NCI-H1048 (cell line): ENCODE measurements around the gene C2CD2L.
A peak's percentile ranks its signal among the peaks of the same experiment; 100 is the strongest.
"Not testable (repeated sequence)": the region's sequence is repeated elsewhere in the genome, so short reads cannot be mapped to it uniquely, and the experiment has no call there.

Experiments used
- DNase-seq: peaks from one replicate; lab custom pipeline; 2025; lab: John Stamatoyannopoulos, UW

The C2CD2L gene

GRCh38 chr11:119093942-119094815 is 13.0 kb upstream of the C2CD2L start:
- DNase-seq = no peak

- no peak for DNase-seq
These were observed 12.4 kb upstream of the C2CD2L start for GRCh38 chr11:119094816-119095065.

GRCh38 chr11:119095066-119095880 is 11.9 kb upstream of the C2CD2L start:
- peak; percentile 97 for DNase-seq

- no peak for DNase-seq
These were observed 7.4 kb upstream of the C2CD2L start for GRCh38 chr11:119099711-119100110.

- DNase-seq = no peak
These were observed 6.7 kb upstream of the C2CD2L start for GRCh38 chr11:119100246-119100970.

- DNase-seq = no peak
These were observed 6.0 kb upstream of the C2CD2L start for GRCh38 chr11:119100994-119101758.

GRCh38 chr11:119101759-119102423 is 5.3 kb upstream of the C2CD2L start, which contains the start of gene DPAGT1:
TSS of gene DPAGT1 (minus strand) at chr11:119101853. CDS start at chr11:119101655, 198 bp downstream.
- DNase-seq = peak; percentile 75

GRCh38 chr11:119103161-119103664 is 3.9 kb upstream of the C2CD2L start:
- DNase-seq = not testable (repeated sequence)

- DNase-seq = no peak
These were observed 3.4 kb upstream of the C2CD2L start for GRCh38 chr11:119103793-119104192.

- DNase-seq = no peak
These were observed 498 bp downstream of the C2CD2L start for GRCh38 chr11:119107538-119108145.

- peak; percentile 79 for DNase-seq
These were observed 1.2 kb downstream of the C2CD2L start for GRCh38 chr11:119108146-119108856.

- no peak for DNase-seq
These were observed 1.7 kb downstream of the C2CD2L start for GRCh38 chr11:119108857-119109221.

- DNase-seq = no peak
These were observed 2.7 kb downstream of the C2CD2L start for GRCh38 chr11:119109843-119110242.

- DNase-seq = no peak
These were observed 3.3 kb downstream of the C2CD2L start for GRCh38 chr11:119110439-119110838.

- DNase-seq = no peak
These were observed 4.3 kb downstream of the C2CD2L start for GRCh38 chr11:119111361-119111925.

GRCh38 chr11:119112314-119113020 is 5.3 kb downstream of the C2CD2L start:
- no peak for DNase-seq

GRCh38 chr11:119113716-119114115 is 6.6 kb downstream of the C2CD2L start:
- DNase-seq = no peak

GRCh38 chr11:119114351-119114750 is 7.2 kb downstream of the C2CD2L start:
- DNase-seq = no peak
